GM19238 (cell line): ENCODE results near the gene CDH12.

Experiments used
- DNase-seq: peaks from one replicate; pipeline ENCODE4 v3.0.0; 2011; ENCODE audit warnings: low spot score; ENCODE audit not compliant: insufficient read length

CDH12 gene

GRCh38 chr5:21834863-21835262 is 1018.3 kb downstream of the CDH12 start:
- no peak for DNase-seq

GRCh38 chr5:21831145-21831787 is 1021.9 kb downstream of the CDH12 start:
- no peak for DNase-seq

- DNase-seq, result no peak
Measured at GRCh38 chr5:21826884-21827283, 1026.3 kb downstream of the CDH12 start.

- no peak for DNase-seq
Measured at GRCh38 chr5:21823588-21823987, 1029.6 kb downstream of the CDH12 start.

- no peak for DNase-seq
Measured at GRCh38 chr5:21823076-21823574, 1030.0 kb downstream of the CDH12 start.

GRCh38 chr5:21820527-21820926 is 1032.6 kb downstream of the CDH12 start:
- no peak for DNase-seq

GRCh38 chr5:21818370-21818720 is 1034.8 kb downstream of the CDH12 start:
- no peak for DNase-seq

GRCh38 chr5:21817668-21818369 is 1035.3 kb downstream of the CDH12 start:
- DNase-seq, result no peak

GRCh38 chr5:21810737-21811316 is 1042.3 kb downstream of the CDH12 start:
- no peak for DNase-seq

GRCh38 chr5:21809611-21810010 is 1043.5 kb downstream of the CDH12 start:
- DNase-seq, result no peak

GRCh38 chr5:21807953-21808352 is 1045.2 kb downstream of the CDH12 start:
- DNase-seq, result no peak

- DNase-seq, result no peak
Measured at GRCh38 chr5:21806943-21807342, 1046.2 kb downstream of the CDH12 start.

- no peak for DNase-seq
Measured at GRCh38 chr5:21806271-21806670, 1046.9 kb downstream of the CDH12 start.

GRCh38 chr5:21802869-21803490 is 1050.2 kb downstream of the CDH12 start:
- DNase-seq, result no peak

- no peak for DNase-seq
Measured at GRCh38 chr5:21802100-21802499, 1051.0 kb downstream of the CDH12 start.

- no peak for DNase-seq
Measured at GRCh38 chr5:21792748-21793147, 1060.4 kb downstream of the CDH12 start.

- no peak for DNase-seq
Measured at GRCh38 chr5:21791304-21791703, 1061.8 kb downstream of the CDH12 start.

GRCh38 chr5:21784487-21784886 is 1068.7 kb downstream of the CDH12 start:
- no peak for DNase-seq

- no peak for DNase-seq
Measured at GRCh38 chr5:21783074-21783679, 1070.0 kb downstream of the CDH12 start.

- no peak for DNase-seq
Measured at GRCh38 chr5:21776466-21776865, 1076.7 kb downstream of the CDH12 start.

- no peak for DNase-seq
Measured at GRCh38 chr5:21774801-21775200, 1078.3 kb downstream of the CDH12 start.

- no peak for DNase-seq
Measured at GRCh38 chr5:21774281-21774680, 1078.9 kb downstream of the CDH12 start.
